Renal pelvis (tissue), 12 donors: ENCODE measurements around the gene P4HA2. TPM values are rescaled to one million over a fixed set of nuclear protein-coding genes. Genes with fewer than 3 reads are reported as not detected.

Experiments
- DNase-seq: peaks from one replicate; pipeline ENCODE4 v3.0.0-alpha.2; 2013
- long read RNA-seq, 16 experiments: transcript quantifications; one replicate each; lab custom pipeline, GENCODE V29; 2026
- polyA plus RNA-seq, 3 donors: library from polyadenylated mRNA; unstranded; fragments of 120-200 nt; gene quantifications; one replicate each; pipeline ENCODE4 v1.2.1, GENCODE V29; 2013; ENCODE audit not compliant: insufficient read length in 3 of 3

Gene P4HA2
- 10 to 100 TPM; 32.5 to 47.3 (median 33.4) TPM for polyA plus RNA-seq
- long read RNA-seq, donor 1, partial matches to known transcripts, result 0 of 2 reads
- long read RNA-seq, donor 1, other reads (novel, unspliced or antisense), result 0 of 2 reads
- long read RNA-seq, donor 2, partial matches to known transcripts, result 0 of 6 reads
- long read RNA-seq, donor 2, other reads (novel, unspliced or antisense), result 0 of 6 reads
- long read RNA-seq, donor 3, partial matches to known transcripts, result 0 of 4 reads
- long read RNA-seq, donor 3, other reads (novel, unspliced or antisense), result 0 of 4 reads
- long read RNA-seq, donor 4, partial matches to known transcripts, result 0 of 36 reads
- long read RNA-seq, donor 4, other reads (novel, unspliced or antisense), result 30 of 36 reads
- long read RNA-seq, donor 5, partial matches to known transcripts, result 0 of 1 reads
- long read RNA-seq, donor 5, other reads (novel, unspliced or antisense), result 0 of 1 reads
- long read RNA-seq, donor 6, partial matches to known transcripts, result 6 of 10 reads
- long read RNA-seq, donor 6, other reads (novel, unspliced or antisense), result 0 of 10 reads
- long read RNA-seq, donor 7, partial matches to known transcripts, result 0 of 3 reads
- long read RNA-seq, donor 7, other reads (novel, unspliced or antisense), result 0 of 3 reads
- long read RNA-seq, donor 8, transcript P4HA2-202 (15 exons, 2,313 nt), result major isoform, 5 of 6 reads
- long read RNA-seq, donor 8, partial matches to known transcripts, result 0 of 6 reads
- long read RNA-seq, donor 8, other reads (novel, unspliced or antisense), result 0 of 6 reads
- long read RNA-seq, donor 9, partial matches to known transcripts, result 0 of 2 reads
- long read RNA-seq, donor 9, other reads (novel, unspliced or antisense), result 0 of 2 reads
- long read RNA-seq, donor 10, partial matches to known transcripts, result 0 of 4 reads
- long read RNA-seq, donor 10, other reads (novel, unspliced or antisense), result 0 of 4 reads
- long read RNA-seq, donor 11, partial matches to known transcripts, result 0 of 1 reads
- long read RNA-seq, donor 11, other reads (novel, unspliced or antisense), result 0 of 1 reads
- long read RNA-seq, donor 12, partial matches to known transcripts, result 6 of 8 reads
- long read RNA-seq, donor 12, other reads (novel, unspliced or antisense), result 0 of 8 reads
- long read RNA-seq, donor 13, partial matches to known transcripts, result 0 of 2 reads
- long read RNA-seq, donor 13, other reads (novel, unspliced or antisense), result 0 of 2 reads
- long read RNA-seq, donor 14, partial matches to known transcripts, result 16 of 43 reads
- long read RNA-seq, donor 14, other reads (novel, unspliced or antisense), result 24 of 43 reads
- long read RNA-seq, donor 15, partial matches to known transcripts, result 0 of 4 reads
- long read RNA-seq, donor 15, other reads (novel, unspliced or antisense), result 0 of 4 reads
- long read RNA-seq, donor 16, partial matches to known transcripts, result 20 of 56 reads
- long read RNA-seq, donor 16, other reads (novel, unspliced or antisense), result 31 of 56 reads

- peak; percentile 69 for DNase-seq
Measured at GRCh38 chr5:132227485-132228240, at the start of gene P4HA2. Gene P4HA2, minus strand, starts transcription at chr5:132227853. Its CDS starts 9,227 bp downstream, at chr5:132218626.

GRCh38 chr5:132277256-132277655 is 49.6 kb upstream of the P4HA2 start:
- no peak for DNase-seq

DNA sequence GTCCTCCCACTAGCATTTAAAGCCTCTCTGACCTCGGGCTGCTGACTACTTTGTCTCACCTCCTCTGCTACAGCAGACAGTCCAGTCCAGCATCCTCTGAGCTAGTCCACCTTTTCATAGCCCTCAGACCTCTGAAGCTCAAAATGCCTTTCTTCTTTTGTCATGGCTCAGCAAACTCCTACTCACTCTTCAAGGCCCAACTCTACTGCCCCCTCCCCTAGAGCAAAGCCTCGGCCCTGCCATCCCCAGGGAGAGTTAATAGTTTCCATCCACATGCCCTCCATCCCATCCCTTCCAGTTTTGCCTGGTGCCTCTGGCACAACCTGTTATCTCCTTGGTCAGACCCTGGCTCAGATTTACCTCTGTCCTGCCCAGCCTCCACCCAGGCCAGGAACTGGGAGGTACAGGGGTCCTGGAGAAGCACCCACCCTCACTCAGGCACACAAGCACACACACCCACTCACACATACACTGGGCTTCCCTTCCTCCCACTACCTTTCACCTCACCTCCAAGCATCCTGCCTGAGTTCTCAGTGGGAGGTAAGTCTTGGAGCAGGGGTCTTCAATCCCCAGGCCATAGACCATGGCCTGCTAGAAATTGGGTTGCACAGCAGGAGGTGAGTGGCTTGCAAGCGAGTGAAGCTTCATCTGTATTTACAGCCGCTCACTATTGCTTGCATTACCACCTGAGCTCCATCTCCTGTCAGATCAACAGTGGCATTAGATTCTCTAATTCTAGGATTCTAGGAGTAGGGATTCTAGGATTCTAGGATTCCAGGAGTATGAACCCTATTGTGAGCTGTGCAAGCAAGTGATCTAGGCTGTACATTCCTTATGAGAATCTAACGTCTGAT is 47.9 kb upstream of the P4HA2 start:
- DNase-seq, result no peak

DNA sequence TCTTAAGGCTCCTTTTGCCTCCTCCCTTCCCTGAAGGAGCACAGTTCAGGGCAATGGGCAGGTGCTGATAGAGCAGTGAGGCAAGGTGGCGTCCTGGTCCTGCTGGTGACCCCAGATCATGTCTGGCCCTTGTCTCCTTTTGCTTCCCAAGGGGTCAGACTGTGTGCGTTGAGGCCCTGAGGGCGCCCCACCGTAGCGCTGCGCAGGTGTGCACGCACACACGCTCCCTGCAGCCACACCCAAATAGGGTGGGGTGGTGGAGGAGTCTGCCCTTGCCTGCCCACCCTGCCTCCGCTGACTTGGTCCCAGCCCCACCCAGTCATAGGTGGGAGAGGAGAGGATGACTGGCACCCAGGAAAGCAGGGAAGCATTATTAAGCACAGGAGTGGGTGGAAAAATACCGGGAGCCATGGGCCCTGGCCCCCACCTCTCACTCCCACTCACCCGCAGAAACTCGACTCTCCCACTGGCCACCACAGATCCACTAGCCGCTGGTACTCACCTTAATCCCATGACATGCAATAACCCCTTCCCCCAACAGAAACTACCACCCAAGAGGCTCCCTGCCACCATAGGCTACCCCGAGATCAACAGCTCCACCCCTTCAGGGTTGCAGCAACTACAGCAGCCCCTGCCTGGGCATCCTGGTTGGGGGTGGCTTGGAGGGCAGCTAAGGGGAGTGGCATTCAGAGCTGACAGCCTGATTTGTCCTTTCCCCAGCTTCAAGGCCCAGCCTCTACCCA is 46.6 kb upstream of the P4HA2 start:
- DNase-seq, result no peak

DNA sequence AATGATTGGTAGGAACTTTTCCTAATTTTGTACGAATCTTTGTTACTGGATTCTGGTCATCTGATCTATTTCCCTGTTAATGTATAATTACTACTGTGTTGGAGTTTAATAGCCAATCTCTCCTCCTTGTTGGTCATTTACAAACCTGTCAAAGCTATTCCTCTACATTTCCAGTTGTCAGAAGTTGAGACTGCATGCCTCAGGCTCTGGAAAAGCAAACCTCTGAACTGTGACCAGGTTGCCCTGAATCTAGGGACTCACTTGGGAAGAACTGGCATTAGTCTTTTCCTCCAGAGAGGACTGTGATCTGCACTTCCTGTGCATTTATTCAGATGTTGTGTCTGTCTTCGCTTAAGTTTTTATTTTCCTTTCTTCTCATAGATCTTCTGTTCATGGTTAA is 46.0 kb upstream of the P4HA2 start:
- no peak for DNase-seq

DNA sequence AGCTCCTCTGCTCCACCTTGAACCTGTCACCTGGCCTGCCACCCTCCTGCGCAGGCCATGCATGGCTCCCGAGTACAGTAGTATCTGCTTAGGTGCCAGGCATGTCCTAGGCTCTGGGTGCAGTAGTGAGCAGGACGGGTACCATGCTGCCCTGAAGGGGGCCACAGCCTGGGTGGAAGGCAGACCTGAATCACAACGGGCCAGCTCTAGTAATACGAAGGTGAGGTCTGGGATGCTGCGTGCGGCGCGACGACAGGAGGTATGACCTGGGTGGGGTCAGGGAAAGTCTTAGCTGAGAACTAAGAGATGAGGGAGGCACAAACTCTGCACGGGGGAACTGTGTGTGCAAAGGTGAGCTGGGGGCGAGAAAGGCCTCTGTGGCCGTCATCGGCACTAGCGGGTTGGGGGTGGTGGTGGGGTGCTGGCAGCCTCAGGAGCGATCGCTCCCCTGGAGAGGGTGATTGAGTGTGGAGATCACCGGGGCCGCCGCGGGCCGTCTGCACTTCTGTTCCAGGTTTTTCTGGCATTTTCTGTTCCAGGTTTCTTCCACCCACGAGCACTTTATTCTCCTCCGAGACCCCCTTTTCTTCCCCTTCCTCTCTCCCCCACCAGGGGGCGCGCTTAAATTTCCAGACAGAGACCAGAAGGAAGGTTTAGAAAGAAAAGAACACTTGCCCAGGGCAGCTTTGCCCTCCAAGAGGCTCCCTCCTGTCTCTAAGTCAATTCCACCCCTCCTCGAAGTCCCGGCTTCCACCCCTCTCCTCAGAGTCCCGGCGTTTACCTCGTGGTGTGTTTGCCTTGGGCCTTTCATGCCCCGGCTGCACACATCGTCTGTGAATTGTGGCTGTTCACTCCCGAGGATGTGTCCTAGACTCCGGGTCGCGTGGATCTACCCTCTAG is 44.9 kb upstream of the P4HA2 start:
- no peak for DNase-seq

GRCh38 chr5:132271251-132272246 is 43.9 kb upstream of the P4HA2 start:
- no peak for DNase-seq

GRCh38 chr5:132270706-132271105 is 43.1 kb upstream of the P4HA2 start:
- DNase-seq, result no peak

DNA sequence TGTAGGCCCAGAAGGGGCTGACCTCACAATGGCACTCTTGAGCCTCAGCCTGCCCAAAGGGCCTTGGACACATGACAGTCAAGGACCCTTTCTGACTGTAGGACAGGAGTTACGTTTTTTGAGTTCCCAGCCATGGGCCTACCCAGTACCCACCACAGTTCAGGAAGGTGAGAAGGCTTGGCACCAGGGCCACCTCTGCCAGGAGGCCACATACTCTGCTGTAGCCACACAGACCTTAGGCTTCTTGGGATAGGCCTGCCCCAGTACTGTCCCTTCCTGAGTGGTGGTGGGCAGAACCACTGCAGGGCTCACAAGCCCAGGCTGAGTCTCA is 42.6 kb upstream of the P4HA2 start:
- no peak for DNase-seq

GRCh38 chr5:132269635-132270334 is 42.1 kb upstream of the P4HA2 start:
- DNase-seq, result no peak

DNA sequence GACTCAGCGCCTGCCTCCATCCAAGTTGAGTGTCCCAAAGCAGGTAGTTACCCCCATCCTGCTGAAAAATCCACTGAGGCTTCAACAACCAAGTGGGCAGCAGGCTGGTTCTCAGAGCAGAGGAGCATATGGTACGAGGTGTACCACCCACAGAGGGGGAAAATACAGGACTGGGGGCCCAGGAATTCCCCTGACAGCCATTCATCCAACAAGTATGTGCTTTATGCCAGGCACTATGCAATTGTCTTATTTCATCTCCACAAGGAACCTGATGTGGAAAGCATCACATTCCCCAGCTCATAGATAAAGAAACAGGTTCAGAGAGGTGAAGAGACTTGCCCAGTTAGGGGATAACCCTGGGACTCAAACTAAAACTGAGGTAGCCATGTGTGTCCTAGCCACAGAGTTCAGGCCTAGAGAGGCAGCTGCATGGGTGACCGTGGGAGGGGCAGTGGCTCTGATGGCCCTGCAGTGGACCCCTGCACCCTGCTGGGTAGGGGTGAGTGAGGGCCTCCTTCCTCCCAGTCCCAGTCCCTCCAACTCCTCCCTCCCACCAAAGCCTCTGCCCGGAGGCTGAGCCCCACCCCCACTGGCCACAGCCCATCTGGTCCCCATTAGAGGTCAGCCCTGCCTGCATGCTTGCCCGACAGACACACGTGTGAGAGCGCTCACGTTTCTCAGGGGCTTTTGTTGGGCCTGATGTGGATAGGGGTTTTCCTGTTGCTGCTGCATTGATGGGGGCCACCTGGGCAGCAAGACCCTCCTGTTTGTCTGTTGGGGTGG is 41.3 kb upstream of the P4HA2 start:
- DNase-seq, result no peak

- DNase-seq, result no peak
Measured at GRCh38 chr5:132267931-132268768, 40.5 kb upstream of the P4HA2 start.

DNA sequence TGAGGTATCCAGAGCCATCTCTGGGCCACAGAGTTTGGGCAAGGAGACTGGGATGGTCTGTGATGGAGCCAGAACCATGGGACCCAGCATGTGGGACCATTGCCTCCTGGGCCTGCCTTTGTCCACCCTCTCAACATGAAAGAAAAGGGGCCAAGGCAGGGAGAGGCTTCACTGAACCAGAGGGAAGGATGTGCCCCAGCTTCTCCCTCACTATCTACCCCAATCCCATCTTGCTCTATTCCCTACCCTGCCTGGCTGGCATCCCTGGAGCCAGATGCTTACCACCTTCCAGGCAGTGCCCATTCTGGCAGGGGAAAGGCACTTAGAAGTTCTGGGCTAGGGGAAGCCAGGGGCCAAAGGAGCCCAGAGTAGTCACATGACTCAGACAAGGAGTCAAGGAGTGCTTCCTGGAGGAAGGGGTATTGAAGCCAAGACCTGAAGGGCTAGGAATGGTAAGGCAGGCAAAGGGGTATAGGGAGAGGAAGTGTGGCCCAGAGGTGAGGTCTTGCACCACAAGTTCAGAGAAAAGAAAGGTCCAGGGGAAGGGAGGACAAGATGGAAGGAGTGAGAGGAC is 39.6 kb upstream of the P4HA2 start:
- DNase-seq, result no peak

GRCh38 chr5:132266836-132267160 is 39.1 kb upstream of the P4HA2 start:
- no peak for DNase-seq
